SK-N-SH (cell line): Measurements from ENCODE around the gene SH3RF1. TPM values are rescaled to one million over a fixed set of nuclear protein-coding genes. Genes with fewer than 3 reads are reported as not detected.
A peak's percentile ranks its signal among the peaks of the same experiment; 100 is the strongest.
"Not testable (repeated sequence)": the region's sequence is repeated elsewhere in the genome, so short reads cannot be mapped to it uniquely, and the experiment has no call there.

Source experiments
- CTCF ChIA-PET: fragments of 300-600, 350-600 bp; formaldehyde crosslinking; extraction: SDS; loops from one replicate; lab custom pipeline; 2021; lab: Yijun Ruan, JAX
- POLR2A ChIA-PET: fragments of 350-600 bp; sonication (Branson Sonifier 250); formaldehyde crosslinking; extraction: SDS; loops from one replicate; lab custom pipeline; 2020; ENCODE audit warnings: antibody characterized with exemption, inconsistent platforms; lab: Yijun Ruan, JAX
- DNase-seq: peaks from one replicate; pipeline ENCODE4 v3.0.0; 2012
- H2AFZ ChIP-seq: fragments of 200-600 bp; sonication (generic); 2 replicates; pipeline ENCODE4 v1.8.1; 2016; ENCODE audit warnings: antibody characterized with exemption, mild to moderate bottlenecking, low read depth
- H3F3A ChIP-seq: fragments of 200-600 bp; sonication (generic); replicated peaks from 2 replicates; pipeline ENCODE3; 2016; ENCODE audit warnings: antibody characterized with exemption, mild to moderate bottlenecking; ENCODE audit not compliant: insufficient read depth
- H3K27ac ChIP-seq, 2 experiments: fragments of 200-500 bp in 1 of 2; fragments of 200-600 bp in 1 of 2; sonication (Bioruptor generic) in 1 of 2; sonication (generic), shearing (Covaris generic) in 1 of 2; 2 replicates each; pipeline versions ENCODE4 v1.5.1 to v1.6.1; 2014 to 2016; ENCODE audit warnings: low read depth in 2 of 2, inconsistent platforms in 1 of 2, low read length in 1 of 2, mild to moderate bottlenecking in 1 of 2, mixed read lengths in 1 of 2
- H3K27me3 ChIP-seq: fragments of 200-600 bp; sonication (generic), shearing (Covaris generic); 2 replicates; pipeline ENCODE4 v1.6.1; 2016; ENCODE audit warnings: mixed run types; ENCODE audit not compliant: insufficient read depth
- H3K36me3 ChIP-seq, 2 experiments: fragments of 200-500 bp in 1 of 2; fragments of 200-600 bp in 1 of 2; sonication (Bioruptor generic) in 1 of 2; sonication (generic) in 1 of 2; replicated peaks in 1 of 2; 2 replicates each; pipeline versions ENCODE3 to v1.5.1; 2014 to 2016; ENCODE audit warnings: low read length in 1 of 2, mild to moderate bottlenecking in 1 of 2; ENCODE audit not compliant: insufficient read depth in 2 of 2, control insufficient read depth in 1 of 2
- H3K4me1 ChIP-seq, 2 experiments: fragments of 200-500 bp in 1 of 2; fragments of 200-600 bp in 1 of 2; sonication (Bioruptor generic) in 1 of 2; sonication (generic), shearing (Covaris generic) in 1 of 2; 2 replicates each; pipeline versions ENCODE4 v1.5.1 to v1.6.1; 2014 to 2016; ENCODE audit warnings: low read depth in 1 of 2, low read length in 1 of 2, mixed run types in 1 of 2; ENCODE audit not compliant: insufficient read depth in 2 of 2, control insufficient read depth in 1 of 2
- H3K4me2 ChIP-seq: fragments of 200-600 bp; sonication (generic), shearing (Covaris generic); 2 replicates; pipeline ENCODE4 v1.6.1; 2017; ENCODE audit warnings: mixed run types
- H3K4me3 ChIP-seq, 2 experiments: fragments of 200-500 bp in 1 of 2; fragments of 200-600 bp in 1 of 2; sonication (Bioruptor generic) in 1 of 2; sonication (generic), shearing (Covaris generic) in 1 of 2; 2 replicates each; pipeline versions ENCODE4 v1.5.1 to v1.8.1; 2014 to 2016; ENCODE audit warnings: low read depth in 2 of 2, inconsistent platforms in 1 of 2, low read length in 1 of 2, mild to moderate bottlenecking in 1 of 2, mixed read lengths in 1 of 2, moderate library complexity in 1 of 2
- H3K79me2 ChIP-seq: fragments of 200-600 bp; sonication (generic); 2 replicates; pipeline ENCODE4 v1.8.1; 2017; ENCODE audit warnings: mild to moderate bottlenecking; ENCODE audit not compliant: insufficient read depth
- H3K9ac ChIP-seq: fragments of 200-600 bp; sonication (generic); 2 replicates; pipeline ENCODE4 v1.6.1; 2017; ENCODE audit warnings: mixed run types
- H3K9me2 ChIP-seq: fragments of 200-600 bp; sonication (generic); 2 replicates; pipeline ENCODE4 v1.6.1; 2017; ENCODE audit warnings: mixed run types
- H3K9me3 ChIP-seq: fragments of 200-600 bp; sonication (generic); 2 replicates; pipeline ENCODE4 v1.6.1; 2017; ENCODE audit warnings: mixed run types, mild to moderate bottlenecking, moderate library complexity
- H4K20me1 ChIP-seq: fragments of 200-600 bp; sonication (generic); 2 replicates; pipeline ENCODE4 v1.6.1; 2017; ENCODE audit warnings: mild to moderate bottlenecking, mixed run types; ENCODE audit not compliant: insufficient read depth
- CTCF ChIP-seq: fragments of 200-600 bp; sonication (generic); IDR thresholded peaks from 2 replicates; pipeline ENCODE4 v1.6.1; 2017; ENCODE audit warnings: antibody characterized with exemption, mild to moderate bottlenecking, moderate library complexity
- MEF2A ChIP-seq: IDR thresholded peaks from 2 replicates; pipeline ENCODE4 v1.4.0; 2012; ENCODE audit warnings: low read depth, borderline replicate concordance
- POLR2AphosphoS5 ChIP-seq: IDR thresholded peaks from 2 replicates; pipeline ENCODE4 v1.6.1; 2012; ENCODE audit warnings: low read depth, low read length
- RXRA ChIP-seq: IDR thresholded peaks from 2 replicates; pipeline ENCODE4 v1.4.0; 2012; ENCODE audit warnings: low read depth, mild to moderate bottlenecking, borderline replicate concordance
- SIN3A ChIP-seq: IDR thresholded peaks from 2 replicates; pipeline ENCODE4 v1.6.1; 2012; ENCODE audit warnings: low read depth, mild to moderate bottlenecking, low read length, moderate library complexity, borderline replicate concordance
- whole genome bisulfite sequencing: methylation state at CpG from one replicate; pipeline ENCODE4 v1.1.6; 2017; ENCODE audit warnings: low lambda C conversion rate; 5-methylcytosine and 5-hydroxymethylcytosine counted together
- polyA plus RNA-seq, 3 experiments: library from polyadenylated mRNA; depleted of rRNA; stranded (reverse); fragments of >200 nt; gene quantifications; 2 replicates each; pipeline ENCODE4 v1.2.3, GENCODE V29; 2012

SH3RF1 gene
- polyA plus RNA-seq, 1 of the 3 experiments (the other 2 are of a cell fraction): 22.0 TPM

- no peak overlapping the region for H3K4me2 ChIP-seq
- peaks cover 52% of the 10 kb centered on the region for H4K20me1 ChIP-seq
- no peak for TF ChIP-seq RXRA
- TF ChIP-seq SIN3A: no peak
- TF ChIP-seq, all 33 proteins: peak for 0
- H3K79me2 ChIP-seq: peaks cover 100% of the 10 kb centered on the region
- H3K36me3 ChIP-seq: peaks cover 0 to 19% of the 10 kb centered on the region in 2 experiments
- no peak overlapping the region for H3K9ac ChIP-seq
- H3K9me2 ChIP-seq: no peaks in the 10 kb centered on the region
- DNase-seq: no peak
- WGBS: 90% methylated on average over 6 of the region's 6 CpGs
- POLR2A ChIA-PET: no interaction called here
- H3K27ac ChIP-seq: peak overlapping the region in 1 of 2 experiments; percentile 93; a peak in 1 of 4 replicates
- H3K27me3 ChIP-seq: no peaks in the 10 kb centered on the region
- no peaks in the 10 kb centered on the region for H3K9me3 ChIP-seq
- CTCF ChIA-PET: interaction anchor here (0.9 kb wide), 1 partner anchor 16 kb away, joined by 3 read pairs; no protein-coding TSS in a partner anchor
- no peak overlapping the region for H3K4me3 ChIP-seq
- peaks cover 9 to 34% of the 10 kb centered on the region in 2 experiments for H3K4me1 ChIP-seq
- H2AFZ ChIP-seq: no peak overlapping the region
- peaks cover 27% of the 10 kb centered on the region for H3F3A ChIP-seq
Measured at GRCh38 chr4:169203891-169204290, 66.9 kb downstream of the SH3RF1 start.

- H3K4me3 ChIP-seq, DNase-seq, H2AFZ ChIP-seq, H3K27me3 ChIP-seq, POLR2A ChIA-PET, H3K9me3 ChIP-seq, H3K9ac ChIP-seq, H3K4me2 ChIP-seq, H3K9me2 ChIP-seq: not testable (repeated sequence)
- H3K4me1 ChIP-seq: peaks cover 9 to 34% of the 10 kb centered on the region in 2 experiments
- WGBS: 91% methylated on average over 4 of the region's 4 CpGs
- H3K79me2 ChIP-seq: peaks cover 100% of the 10 kb centered on the region
- H3F3A ChIP-seq: peaks cover 27% of the 10 kb centered on the region
- peaks cover 0 to 21% of the 10 kb centered on the region in 2 experiments for H3K36me3 ChIP-seq
- H4K20me1 ChIP-seq: peaks cover 51% of the 10 kb centered on the region
- peak overlapping the region in 1 of 2 experiments; percentile 93; a peak in 1 of 4 replicates for H3K27ac ChIP-seq
- CTCF ChIA-PET: interaction anchor here (0.9 kb wide), 1 partner anchor 16 kb away, joined by 3 read pairs; no protein-coding TSS in a partner anchor
Measured at GRCh38 chr4:169203278-169203677, 67.5 kb downstream of the SH3RF1 start.

- no peak overlapping the region for H3K4me2 ChIP-seq
- TF ChIP-seq MEF2A: no peak
- TF ChIP-seq CTCF: no peak
- TF ChIP-seq POLR2AphosphoS5: 0 out of 2 replicates have a peak, but pooled peaks have one; percentile 1
- TF ChIP-seq, all 33 proteins: peak for 1
- H3K27me3 ChIP-seq: no peaks in the 10 kb centered on the region
- H3K36me3 ChIP-seq: peaks cover 0 to 21% of the 10 kb centered on the region in 2 experiments
- H3K4me1 ChIP-seq: peaks cover 9 to 34% of the 10 kb centered on the region in 2 experiments
- no peaks in the 10 kb centered on the region for H3K9me2 ChIP-seq
- DNase-seq: no peak
- no peaks in the 10 kb centered on the region for H3K9me3 ChIP-seq
- H4K20me1 ChIP-seq: peaks cover 54% of the 10 kb centered on the region
- H3K79me2 ChIP-seq: peaks cover 100% of the 10 kb centered on the region
- H3K9ac ChIP-seq: no peak overlapping the region
- H3F3A ChIP-seq: peaks cover 28% of the 10 kb centered on the region
- POLR2A ChIA-PET: no interaction called here
- no peak overlapping the region for H3K4me3 ChIP-seq
- CTCF ChIA-PET: interaction anchor here (0.9 kb wide), 1 partner anchor 17 kb away, joined by 3 read pairs; no protein-coding TSS in a partner anchor
- peak overlapping the region in 1 of 2 experiments; percentile 93; a peak in 2 of 4 replicates for H3K27ac ChIP-seq
- H2AFZ ChIP-seq: no peak overlapping the region
- WGBS: 77% methylated on average over 1 of the region's 1 CpG
Measured at GRCh38 chr4:169202878-169203277, 67.9 kb downstream of the SH3RF1 start.
